ENCODE measurements around the gene KRTAP3-2. TPM values are rescaled to one million over a fixed set of nuclear protein-coding genes. Genes with fewer than 3 reads are reported as not detected.

KRTAP3-2 gene
- total RNA-seq, 2 donors from 2014 or later, result not detected

Other genes with a start within 250 kb of the KRTAP3-2 start
- not detected for gene KRT25, start 244.6 kb downstream of the KRTAP3-2 start, total RNA-seq
- not detected for gene KRT26, start 227.7 kb downstream of the KRTAP3-2 start, total RNA-seq
- gene KRT27, start 217.4 kb downstream of the KRTAP3-2 start, total RNA-seq, result under 1 TPM in 1 of 2 donors, not detected in 1; 0.36 TPM
- gene KRT28, start 199.9 kb downstream of the KRTAP3-2 start, total RNA-seq, result not detected
- 10 to 100 TPM; 25.1 to 38.9 TPM for gene KRT10, start 177.3 kb downstream of the KRTAP3-2 start, total RNA-seq
- gene KRT12, start 132.7 kb downstream of the KRTAP3-2 start, total RNA-seq, result 1 to 10 TPM; 1.2 to 3.9 TPM
- gene KRT20, start 114.7 kb downstream of the KRTAP3-2 start, total RNA-seq, result 1,000 to 10,000 TPM; 1,413 to 1,967 TPM
- gene KRT23, start 62.3 kb downstream of the KRTAP3-2 start, total RNA-seq, result under 1 TPM in 1 of 2 donors, not detected in 1; 0.28 TPM
- gene KRT39, start 33.0 kb downstream of the KRTAP3-2 start, total RNA-seq, result not detected
- under 1 TPM; 0.21 to 0.39 TPM for gene KRT40, start 15.6 kb downstream of the KRTAP3-2 start, total RNA-seq
- not detected for gene KRTAP3-3, start 5.7 kb downstream of the KRTAP3-2 start, total RNA-seq
- not detected for gene KRTAP3-1, start 9.2 kb upstream of the KRTAP3-2 start, total RNA-seq
- not detected for gene KRTAP1-5, start 27.3 kb upstream of the KRTAP3-2 start, total RNA-seq
- not detected for gene KRTAP1-4, start 30.3 kb upstream of the KRTAP3-2 start, total RNA-seq
- gene KRTAP1-3, start 35.0 kb upstream of the KRTAP3-2 start, total RNA-seq, result not detected
- not detected for gene KRTAP1-1, start 41.5 kb upstream of the KRTAP3-2 start, total RNA-seq
- not detected for gene KRTAP2-1, start 47.4 kb upstream of the KRTAP3-2 start, total RNA-seq
- gene KRTAP2-2, start 55.3 kb upstream of the KRTAP3-2 start, total RNA-seq, result not detected
- not detected for gene KRTAP2-3, start 60.2 kb upstream of the KRTAP3-2 start, total RNA-seq
- gene KRTAP2-4, start 66.0 kb upstream of the KRTAP3-2 start, total RNA-seq, result not detected
- gene KRTAP4-7, start 84.2 kb upstream of the KRTAP3-2 start, total RNA-seq, result not detected
- gene KRTAP4-8, start 98.2 kb upstream of the KRTAP3-2 start, total RNA-seq, result not detected
- not detected for gene KRTAP4-16, start 102.3 kb upstream of the KRTAP3-2 start, total RNA-seq
- not detected for gene KRTAP4-9, start 105.5 kb upstream of the KRTAP3-2 start, total RNA-seq
- not detected for gene KRTAP4-11, start 118.5 kb upstream of the KRTAP3-2 start, total RNA-seq
- not detected for gene KRTAP4-12, start 124.3 kb upstream of the KRTAP3-2 start, total RNA-seq
- not detected for gene KRTAP4-6, start 140.6 kb upstream of the KRTAP3-2 start, total RNA-seq
- not detected for gene KRTAP4-5, start 149.9 kb upstream of the KRTAP3-2 start, total RNA-seq
- not detected for gene KRTAP4-4, start 160.8 kb upstream of the KRTAP3-2 start, total RNA-seq
- gene KRTAP4-3, start 168.3 kb upstream of the KRTAP3-2 start, total RNA-seq, result not detected
- not detected for gene KRTAP4-2, start 178.3 kb upstream of the KRTAP3-2 start, total RNA-seq
- under 1 TPM in 1 of 2 donors, not detected in 1; 0.34 TPM for gene KRTAP4-1, start 185.0 kb upstream of the KRTAP3-2 start, total RNA-seq
- not detected for gene KRTAP9-1, start 190.0 kb upstream of the KRTAP3-2 start, total RNA-seq
- gene KRTAP9-2, start 226.7 kb upstream of the KRTAP3-2 start, total RNA-seq, result not detected
- not detected for gene KRTAP9-3, start 232.5 kb upstream of the KRTAP3-2 start, total RNA-seq
- gene KRTAP9-8, start 238.1 kb upstream of the KRTAP3-2 start, total RNA-seq, result not detected
- not detected for gene KRTAP9-4, start 249.8 kb upstream of the KRTAP3-2 start, total RNA-seq

All from left colon (tissue), 2 donors.